Left ventricle myocardium inferior (tissue), 1 donor: ENCODE results near the gene MRPL10. TPM values are rescaled to one million over a fixed set of nuclear protein-coding genes. Genes with fewer than 3 reads are reported as not detected.

Experiments
- DNase-seq: peaks from one replicate; pipeline ENCODE4 v3.0.0-alpha.2; 2020
- H3K27ac ChIP-seq: fragments of 200-600 bp; replicated peaks from 2 replicates; pipeline ENCODE4 v1.8.0; 2021
- H3K27me3 ChIP-seq: fragments of 200-600 bp; 2 replicates; pipeline ENCODE4 v1.8.0; 2021; ENCODE audit warnings: low read depth
- H3K36me3 ChIP-seq: fragments of 200-600 bp; 2 replicates; pipeline ENCODE4 v1.8.0; 2021
- H3K4me1 ChIP-seq: fragments of 200-600 bp; 2 replicates; pipeline ENCODE4 v1.8.0; 2021
- H3K4me3 ChIP-seq: fragments of 200-600 bp; 2 replicates; pipeline ENCODE4 v1.8.0; 2021; ENCODE audit warnings: mild to moderate bottlenecking, moderate library complexity
- H3K9me3 ChIP-seq: fragments of 200-600 bp; replicated peaks from 2 replicates; pipeline ENCODE4 v1.8.0; 2021
- intact Hi-C: fragments of 100-400 bp; cut with micrococcal nuclease; formaldehyde crosslinking; loops from one replicate; pipeline ENCODE4 v1.11.0; 2022
- total RNA-seq: library from RNA; stranded (reverse); fragmentation: NEBNext Ultra II Directional; extraction: Animal tissue kit (Norgen Biotek cat#: 25700); gene quantifications from one replicate; pipeline ENCODE4 v1.2.1, GENCODE V29; 2021
- TF ChIP-seq, protein P1 (sequence below): fragments of 200-600 bp; IDR thresholded peaks from 2 replicates; pipeline ENCODE4 v1.8.0; 2021; ENCODE audit warnings: antibody characterized with exemption, mild to moderate bottlenecking, borderline replicate concordance
- donor health status: DM: no; HTN: yes; CAD: no; lungs with severe emphysema.

The MRPL10 gene
- total RNA-seq, 1 donor from 2014 or later: 60.5 TPM

DNA sequence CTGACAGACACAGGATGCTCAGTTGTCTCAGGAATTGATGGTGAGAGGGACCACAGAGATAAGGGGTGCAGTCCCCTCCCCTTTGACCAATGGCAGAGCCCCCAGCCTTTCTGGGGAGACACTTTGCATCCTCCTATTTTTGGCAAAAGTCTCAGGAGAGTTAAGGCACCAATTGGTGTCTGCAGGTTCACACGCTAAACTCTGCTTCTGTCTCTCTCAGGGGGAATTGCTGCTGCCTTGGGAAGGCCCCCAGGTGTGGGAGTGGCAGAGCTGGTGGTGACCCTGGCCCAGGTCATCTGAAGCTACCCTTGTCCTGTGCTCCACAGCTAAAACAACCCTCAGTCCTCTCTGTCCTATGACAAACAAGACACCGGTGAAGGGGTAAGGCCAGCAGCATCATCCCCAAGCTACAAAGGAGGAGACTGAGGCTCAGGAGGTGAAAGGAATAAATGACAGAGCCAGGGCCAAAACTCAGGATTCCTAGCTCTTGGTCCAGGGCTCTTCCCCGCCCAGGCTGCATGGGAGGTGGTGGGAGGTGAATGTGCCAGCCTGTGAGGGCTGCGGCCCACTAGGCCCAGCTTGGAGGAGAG lies 30.1 kb downstream of the MRPL10 start:
- Histone ChIP-seq H3K27ac (no peak overlapping the region), H3K36me3 (no peaks in the 10 kb centered on the region), H3K9me3 (no peaks in the 10 kb centered on the region), H3K27me3 (peaks cover 18% of the 10 kb centered on the region), H3K4me1 (peaks cover 10% of the 10 kb centered on the region), H3K4me3 (no peak overlapping the region)
- DNase-seq: no peak
- TF ChIP-seq, protein P1, sequence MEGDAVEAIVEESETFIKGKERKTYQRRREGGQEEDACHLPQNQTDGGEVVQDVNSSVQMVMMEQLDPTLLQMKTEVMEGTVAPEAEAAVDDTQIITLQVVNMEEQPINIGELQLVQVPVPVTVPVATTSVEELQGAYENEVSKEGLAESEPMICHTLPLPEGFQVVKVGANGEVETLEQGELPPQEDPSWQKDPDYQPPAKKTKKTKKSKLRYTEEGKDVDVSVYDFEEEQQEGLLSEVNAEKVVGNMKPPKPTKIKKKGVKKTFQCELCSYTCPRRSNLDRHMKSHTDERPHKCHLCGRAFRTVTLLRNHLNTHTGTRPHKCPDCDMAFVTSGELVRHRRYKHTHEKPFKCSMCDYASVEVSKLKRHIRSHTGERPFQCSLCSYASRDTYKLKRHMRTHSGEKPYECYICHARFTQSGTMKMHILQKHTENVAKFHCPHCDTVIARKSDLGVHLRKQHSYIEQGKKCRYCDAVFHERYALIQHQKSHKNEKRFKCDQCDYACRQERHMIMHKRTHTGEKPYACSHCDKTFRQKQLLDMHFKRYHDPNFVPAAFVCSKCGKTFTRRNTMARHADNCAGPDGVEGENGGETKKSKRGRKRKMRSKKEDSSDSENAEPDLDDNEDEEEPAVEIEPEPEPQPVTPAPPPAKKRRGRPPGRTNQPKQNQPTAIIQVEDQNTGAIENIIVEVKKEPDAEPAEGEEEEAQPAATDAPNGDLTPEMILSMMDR: no peak
- intact Hi-C loops: no loop called here

DNA sequence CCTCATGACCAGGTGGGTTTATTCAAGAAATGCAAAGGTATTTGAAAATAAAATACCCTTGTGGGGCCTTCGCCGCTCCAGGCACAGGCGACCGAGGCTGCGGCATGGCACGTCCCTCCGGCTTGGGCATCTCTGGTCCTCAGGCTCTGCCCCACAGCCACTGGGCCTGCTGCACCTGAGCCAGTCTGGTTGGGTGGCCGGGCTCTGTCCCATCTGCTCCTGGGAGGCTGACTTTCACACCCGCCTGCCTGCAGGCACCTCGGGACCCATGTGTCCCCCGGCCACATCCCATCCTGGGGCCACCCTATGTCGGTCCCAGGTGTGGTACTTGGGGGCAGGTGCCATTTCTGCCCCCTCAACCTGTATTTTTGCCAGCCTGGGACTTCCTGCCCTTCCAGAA lies 30.7 kb downstream of the MRPL10 start:
- TF ChIP-seq, protein P1: no peak
- Histone ChIP-seq H3K4me1 (peaks cover 4% of the 10 kb centered on the region), H3K4me3 (no peak overlapping the region), H3K9me3 (no peaks in the 10 kb centered on the region), H3K27ac (no peak overlapping the region), H3K27me3 (peaks cover 22% of the 10 kb centered on the region), H3K36me3 (no peaks in the 10 kb centered on the region)
- no peak for DNase-seq
- intact Hi-C loops: no loop called here

DNA sequence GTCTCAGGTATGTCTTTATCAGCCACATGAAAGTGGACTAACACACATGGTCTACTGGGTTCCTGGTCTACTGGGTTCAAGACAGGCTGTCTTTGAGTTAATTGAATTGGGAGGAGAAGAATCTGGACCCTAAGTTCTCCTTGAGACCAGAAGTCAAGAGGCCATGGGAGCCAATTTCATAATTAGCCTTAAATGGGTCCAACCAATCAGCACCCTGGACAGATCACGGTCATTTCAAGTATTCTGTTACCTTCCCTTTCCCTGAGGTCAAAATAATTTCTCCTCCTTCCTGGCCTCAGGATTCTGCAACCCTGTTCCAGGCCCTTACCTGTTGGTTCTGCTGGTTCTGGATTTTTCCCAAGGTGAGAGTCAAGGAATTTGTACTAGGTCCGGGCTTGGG lies 33.5 kb downstream of the MRPL10 start:
- DNase-seq: no peak
- TF ChIP-seq, protein P1: no peak
- Histone ChIP-seq H3K27ac (no peak overlapping the region), H3K4me3 (no peak overlapping the region), H3K4me1 (no peaks in the 10 kb centered on the region), H3K9me3 (no peaks in the 10 kb centered on the region), H3K27me3 (peaks cover 51% of the 10 kb centered on the region), H3K36me3 (no peaks in the 10 kb centered on the region)
- intact Hi-C loops: no loop called here

DNA sequence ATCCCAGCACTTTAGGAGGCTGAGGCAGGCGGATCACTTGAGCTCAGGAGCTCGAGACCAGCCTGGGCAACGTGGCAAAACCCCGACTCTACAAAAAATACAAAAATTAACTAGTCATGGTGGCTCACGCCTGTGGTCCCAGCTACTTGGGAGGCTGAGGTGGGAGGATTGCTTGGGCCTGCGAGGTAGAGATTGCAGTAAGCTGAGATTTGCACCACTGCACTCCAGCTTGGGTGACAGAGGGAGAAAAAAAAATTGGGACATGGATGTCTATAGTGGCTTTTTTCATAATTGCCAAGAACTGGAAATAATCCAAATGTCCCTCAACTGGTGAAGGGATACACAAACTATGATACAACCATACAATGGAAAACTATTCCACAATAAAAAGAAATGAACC lies 38.4 kb downstream of the MRPL10 start:
- Histone ChIP-seq H3K27me3 (peaks cover 91% of the 10 kb centered on the region), H3K36me3 (no peaks in the 10 kb centered on the region), H3K27ac (no peak overlapping the region), H3K9me3 (no peaks in the 10 kb centered on the region), H3K4me1 (peaks cover 10% of the 10 kb centered on the region), H3K4me3 (no peak overlapping the region)
- intact Hi-C loops: no loop called here
- DNase-seq: no peak
- TF ChIP-seq, protein P1: no peak

DNA sequence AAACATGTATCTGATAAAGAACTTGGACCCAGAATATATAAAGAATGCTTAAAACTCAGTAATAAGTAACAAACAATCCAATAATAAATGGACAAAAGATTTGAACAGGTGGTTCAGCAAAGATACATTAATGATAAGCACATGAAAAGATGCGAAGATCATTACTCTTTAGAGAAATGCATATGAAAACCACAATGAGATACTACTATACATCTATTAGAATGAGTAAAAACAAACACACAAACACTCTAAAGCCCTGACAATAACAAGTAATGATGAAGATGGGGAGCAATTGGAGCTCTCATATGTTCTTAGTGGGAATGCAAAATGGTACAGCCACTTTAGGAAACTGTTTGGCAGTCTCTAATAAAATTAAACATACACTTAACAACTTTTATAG lies 38.9 kb downstream of the MRPL10 start:
- H3K9me3 ChIP-seq: no peaks in the 10 kb centered on the region
- H3K27me3 ChIP-seq: peaks cover 96% of the 10 kb centered on the region
- H3K4me1 ChIP-seq: peaks cover 10% of the 10 kb centered on the region
- no peak for DNase-seq
- intact Hi-C loops: no loop called here
- no peak overlapping the region for H3K4me3 ChIP-seq
- H3K27ac ChIP-seq: no peak overlapping the region
- TF ChIP-seq, protein P1: no peak
- H3K36me3 ChIP-seq: no peaks in the 10 kb centered on the region
